ENCODE data around the gene SEMA6D.

GRCh38 chr15:47811172-47811571 is 93.9 kb downstream of the SEMA6D start:
- TF ChIP-seq CTCF (IDR thresholded peaks at IDR 0.05) = no peak
- TF ChIP-seq POLR2A (IDR thresholded peaks at IDR 0.05) = no peak

Data from right lobe of liver (tissue), 4 donors.